Measurements from ENCODE around the gene PKD1L1.

GRCh38 chr7:47896809-47897423, 51.4 kb downstream of the PKD1L1 start:
- no peak for TF ChIP-seq ZNF138 (CRISPR knock-in tag; conservative IDR thresholded peaks at IDR 0.05)
- no peak for TF ChIP-seq CTCF (IDR thresholded peaks at IDR 0.05)
- no peak for TF ChIP-seq ZBTB21 (CRISPR knock-in tag; IDR thresholded peaks at IDR 0.05; ENCODE audit: borderline replicate concordance)
- no peak for TF ChIP-seq NR3C1 (CRISPR knock-in tag; conservative IDR thresholded peaks at IDR 0.05; ENCODE audit: low read depth)
- no peak for TF ChIP-seq E2F1 (CRISPR knock-in tag; IDR thresholded peaks at IDR 0.05)
- TF ChIP-seq ETV6 (CRISPR knock-in tag; IDR thresholded peaks at IDR 0.05): no peak
- TF ChIP-seq RELA (CRISPR knock-in tag; IDR thresholded peaks at IDR 0.05; ENCODE audit: borderline replicate concordance): no peak
- no peak for TF ChIP-seq JUN (CRISPR knock-in tag; IDR thresholded peaks at IDR 0.05)
- TF ChIP-seq ZNF219 (CRISPR knock-in tag; IDR thresholded peaks at IDR 0.05; ENCODE audit: borderline replicate concordance): no peak
- TF ChIP-seq ZNF425 (CRISPR knock-in tag; conservative IDR thresholded peaks at IDR 0.05): no peak
- TF ChIP-seq TCF7 (CRISPR knock-in tag; IDR thresholded peaks at IDR 0.05; ENCODE audit: low read depth): no peak
- no peak for TF ChIP-seq HMGXB4 (CRISPR knock-in tag; IDR thresholded peaks at IDR 0.05)
